Kidney glomerular epithelial cell (primary cell): ENCODE measurements around the gene LRRFIP1.
"Not testable (repeated sequence)": the region's sequence is repeated elsewhere in the genome, so short reads cannot be mapped to it uniquely, and the experiment has no call there.

ENCODE experiments used
- DNase-seq: peaks from one replicate; lab custom pipeline; 2025; lab: John Stamatoyannopoulos, UW

The LRRFIP1 gene

DNA sequence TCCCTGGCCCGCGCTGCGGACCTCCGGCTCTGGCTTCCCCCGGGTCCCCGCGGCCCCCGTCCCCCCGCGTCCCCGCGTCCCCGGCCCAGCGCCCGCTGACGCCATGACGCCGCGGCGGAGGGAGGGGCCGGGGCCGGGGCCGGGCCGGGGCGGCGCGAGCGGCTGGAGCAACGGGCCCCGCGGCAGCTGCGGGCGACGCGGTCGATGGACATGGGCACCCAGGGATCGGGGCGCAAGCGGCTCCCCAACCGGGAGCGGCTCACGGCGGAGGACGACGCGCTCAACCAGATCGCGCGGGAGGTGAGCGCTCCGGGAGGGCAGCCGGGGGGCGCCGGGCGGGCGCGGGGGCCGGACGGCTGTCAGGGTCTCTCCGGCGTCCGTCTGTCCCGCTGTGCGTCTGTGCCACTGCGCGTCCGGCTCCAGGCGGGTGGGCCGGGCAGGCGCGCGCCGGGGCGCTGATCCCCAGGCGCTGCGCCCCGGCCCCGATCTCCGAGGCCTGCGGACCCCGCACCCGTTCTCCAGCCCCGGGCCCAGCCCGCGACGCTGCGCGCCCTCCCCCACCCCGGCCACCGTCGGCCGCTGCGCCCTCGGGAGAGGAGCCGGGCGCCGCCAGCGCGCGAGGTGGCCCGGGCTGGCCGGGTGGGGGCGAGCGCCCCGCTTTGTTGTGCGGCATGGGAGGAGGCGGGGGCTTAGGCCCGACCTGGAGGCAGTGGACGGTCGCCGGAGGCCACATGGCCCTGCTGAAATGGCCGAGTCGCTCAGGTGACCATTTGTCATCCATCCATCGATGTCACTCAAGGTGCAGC lies at the start of gene LRRFIP1:
Gene LRRFIP1 (plus strand): TSS at position 147 of the 806 bp plus-strand sequence. CDS start 58 bp downstream, at position 205.
- peak; percentile 16 for DNase-seq

GRCh38 chr2:237577956-237578870 lies 49.2 kb upstream of the LRRFIP1 start:
- no peak for DNase-seq

DNA sequence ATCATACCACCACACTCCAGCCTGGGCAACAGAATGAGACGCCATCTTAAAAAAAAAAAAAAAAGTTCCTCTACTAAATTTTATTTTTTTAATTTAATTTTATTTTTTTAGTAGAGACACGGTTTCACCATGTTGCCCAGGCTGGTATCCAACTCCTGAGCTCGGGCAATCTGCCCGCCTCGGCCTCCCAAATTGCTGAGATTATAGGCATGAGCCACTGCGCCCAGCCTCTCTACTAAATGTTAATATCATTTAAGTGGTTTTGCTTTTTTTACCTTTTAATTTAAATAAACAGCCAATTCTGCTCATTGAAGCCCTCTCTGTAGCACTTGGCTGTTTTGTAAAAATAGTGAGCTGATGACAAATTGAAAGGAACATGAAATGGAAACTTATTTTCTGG lies 46.1 kb upstream of the LRRFIP1 start:
- DNase-seq = no peak

DNA sequence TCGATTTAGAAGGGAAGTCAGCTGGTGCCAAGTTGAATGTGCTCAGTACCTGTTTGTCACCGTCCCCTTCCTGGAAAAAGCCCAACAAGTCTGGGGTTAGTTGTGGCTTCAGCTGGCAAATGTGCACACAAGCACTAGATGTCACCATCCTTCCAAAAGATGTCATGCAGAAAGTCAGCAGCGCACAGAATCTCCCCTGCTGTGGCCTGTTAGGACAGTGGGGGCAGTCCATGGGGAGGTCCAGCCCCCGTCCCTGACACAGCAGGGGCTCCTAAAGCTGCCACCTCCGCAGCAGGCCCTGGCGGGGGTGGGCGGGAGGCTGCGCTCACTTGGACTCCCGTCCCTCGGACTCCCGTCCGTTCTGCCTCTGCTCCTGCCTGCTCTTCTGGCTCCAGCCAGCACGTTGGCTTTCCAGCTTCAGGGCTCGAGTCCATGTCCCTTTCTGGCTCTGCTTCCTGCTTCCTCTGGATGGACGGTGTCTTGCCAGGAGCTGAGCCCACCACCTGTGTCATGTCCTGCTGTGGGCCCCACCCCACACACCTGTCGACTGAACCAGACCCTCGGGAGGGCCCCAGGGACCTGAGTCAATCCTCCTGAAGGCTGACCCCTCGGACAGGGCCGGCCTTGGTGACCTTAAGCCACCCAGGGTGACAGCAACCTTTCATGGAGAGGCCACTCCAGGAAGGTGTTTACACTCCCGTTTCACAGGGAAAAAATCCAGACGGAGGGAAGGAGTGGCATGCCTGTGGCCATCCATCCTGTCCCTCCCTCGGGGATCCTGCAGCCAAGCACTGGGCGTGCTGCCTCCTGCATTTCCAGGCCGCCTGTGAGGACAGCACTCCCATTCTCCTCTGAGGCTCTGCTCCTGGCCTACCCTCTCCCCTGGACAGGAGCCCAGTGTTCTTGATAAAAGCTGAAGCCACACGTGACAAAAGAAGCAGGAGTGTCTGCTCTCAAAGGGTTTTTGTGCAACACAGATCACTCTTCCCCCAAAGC lies 45.3 kb upstream of the LRRFIP1 start:
- peak; percentile 46 for DNase-seq

- no peak for DNase-seq
Measured at GRCh38 chr2:237583385-237584295, 43.7 kb upstream of the LRRFIP1 start.

DNA sequence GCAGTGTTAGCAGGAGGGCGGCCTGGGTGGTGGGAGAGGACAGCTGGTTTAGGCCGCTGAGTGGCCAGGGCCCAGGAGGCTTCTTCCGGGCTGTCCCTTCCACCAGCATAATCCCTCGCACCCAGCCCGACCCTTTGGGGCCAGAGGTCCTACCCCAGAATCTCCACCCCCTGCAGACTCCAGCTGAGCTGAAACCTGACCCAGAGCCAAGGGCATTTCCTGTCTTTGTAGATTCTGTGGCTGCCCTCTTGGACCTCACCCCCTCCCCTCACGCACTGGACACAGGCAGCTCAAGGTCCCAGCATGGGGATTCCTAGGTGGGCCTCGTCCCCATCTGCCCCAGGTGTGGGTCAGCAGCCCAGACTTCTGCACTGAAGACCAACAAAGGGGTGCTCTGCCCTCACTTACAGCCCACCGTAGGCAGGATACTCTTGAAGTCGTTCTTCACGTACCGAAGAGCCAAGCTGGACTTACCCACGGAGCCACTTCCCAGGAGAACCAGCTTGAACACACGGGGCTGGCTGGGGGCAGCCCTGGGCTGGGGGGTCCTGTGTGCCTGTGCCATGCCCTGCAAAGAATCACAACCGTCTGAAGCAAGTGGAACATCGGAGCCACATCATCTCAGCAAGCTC lies 41.7 kb upstream of the LRRFIP1 start:
- no peak for DNase-seq

DNA sequence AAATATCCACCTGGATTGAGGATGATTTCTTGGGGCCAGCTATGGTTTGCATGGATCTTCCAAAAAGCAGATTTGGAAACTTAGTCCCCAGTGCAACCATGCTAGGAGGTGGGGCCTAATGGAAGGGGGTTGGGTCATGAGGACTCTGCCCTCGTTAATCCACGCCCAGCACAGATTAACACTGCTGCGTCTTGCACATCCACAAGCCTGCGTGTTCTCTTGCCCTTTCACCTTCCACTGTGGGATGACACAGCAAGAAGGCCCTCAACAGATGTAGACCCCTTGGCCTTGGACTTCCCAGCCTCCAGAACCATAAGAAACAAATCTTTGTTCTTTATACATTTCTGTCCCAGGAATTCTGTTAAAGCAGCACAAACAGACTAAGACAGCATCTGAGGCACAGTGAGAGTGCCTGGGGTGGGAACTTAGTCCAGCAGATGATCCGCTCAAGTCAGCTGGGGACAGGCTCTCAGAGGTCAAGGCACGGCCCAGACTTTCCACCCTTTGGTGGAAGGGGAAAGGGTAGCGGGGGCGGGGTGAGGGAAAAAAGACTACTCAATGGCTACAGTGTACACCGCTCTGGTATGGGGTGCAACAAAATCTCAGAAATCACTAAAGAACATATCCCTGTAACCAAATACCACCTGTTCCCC lies 39.2 kb upstream of the LRRFIP1 start:
- no peak for DNase-seq

DNA sequence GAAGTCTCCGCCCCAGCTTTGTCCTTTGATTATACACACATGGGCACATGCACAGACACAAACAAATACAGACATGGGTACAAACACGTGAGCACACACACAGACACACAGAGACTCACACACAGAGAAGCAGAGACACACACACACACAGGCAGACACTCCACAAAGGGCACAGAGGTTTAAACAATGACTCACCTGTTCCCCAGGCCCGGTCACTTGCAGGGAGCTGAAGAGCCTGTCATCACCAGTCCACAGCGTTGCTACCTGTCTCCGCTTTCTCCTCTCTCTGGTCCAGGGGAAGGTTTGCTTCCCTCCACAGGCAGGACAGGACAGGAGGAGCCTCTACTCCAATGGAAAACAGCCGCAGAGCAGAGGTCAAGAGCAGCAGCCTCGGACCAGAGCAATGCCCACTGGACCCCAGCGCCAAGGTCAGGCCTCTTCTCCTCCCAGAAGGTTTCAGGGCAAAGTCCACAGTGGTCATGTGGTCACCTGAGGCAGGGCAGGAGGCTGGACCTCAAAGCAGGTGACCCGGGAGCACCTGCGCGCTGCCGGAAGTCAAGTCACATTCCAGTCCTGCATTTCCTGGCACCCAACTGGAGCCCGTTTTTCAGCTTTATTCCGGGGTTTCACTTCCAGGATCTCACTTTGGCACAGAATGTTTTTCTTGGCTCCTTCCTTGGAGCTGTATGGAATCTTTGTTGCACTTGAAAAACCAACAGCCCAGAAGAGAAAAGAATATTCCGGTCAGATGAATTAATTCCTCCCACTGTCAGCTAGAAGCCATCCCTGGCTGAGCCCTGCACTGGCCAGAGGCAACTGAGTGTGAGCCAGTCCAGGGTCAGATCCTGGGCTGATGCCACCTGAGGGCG lies 36.9 kb upstream of the LRRFIP1 start, which contains the start of gene RAB17:
Gene RAB17 (minus strand): TSS at position 463 of the 869 bp plus-strand sequence. CDS start 4,580 bp downstream, outside the sequence.
- peak; percentile 33 for DNase-seq

- no peak for DNase-seq
Measured at GRCh38 chr2:237591141-237591881, 36.1 kb upstream of the LRRFIP1 start.

GRCh38 chr2:237592425-237592980 lies 34.9 kb upstream of the LRRFIP1 start:
- no peak for DNase-seq

- DNase-seq = no peak
Measured at GRCh38 chr2:237593036-237593435, 34.4 kb upstream of the LRRFIP1 start.

- DNase-seq = no peak
Measured at GRCh38 chr2:237593596-237594320, 33.6 kb upstream of the LRRFIP1 start.

GRCh38 chr2:237594514-237594871 lies 32.9 kb upstream of the LRRFIP1 start:
- no peak for DNase-seq

- not testable (repeated sequence) for DNase-seq
Measured at GRCh38 chr2:237595829-237596519, 31.4 kb upstream of the LRRFIP1 start.

GRCh38 chr2:237596520-237597195 lies 30.7 kb upstream of the LRRFIP1 start:
- no peak for DNase-seq
